ENCODE data around the gene LRRC61.

The LRRC61 gene

DNA sequence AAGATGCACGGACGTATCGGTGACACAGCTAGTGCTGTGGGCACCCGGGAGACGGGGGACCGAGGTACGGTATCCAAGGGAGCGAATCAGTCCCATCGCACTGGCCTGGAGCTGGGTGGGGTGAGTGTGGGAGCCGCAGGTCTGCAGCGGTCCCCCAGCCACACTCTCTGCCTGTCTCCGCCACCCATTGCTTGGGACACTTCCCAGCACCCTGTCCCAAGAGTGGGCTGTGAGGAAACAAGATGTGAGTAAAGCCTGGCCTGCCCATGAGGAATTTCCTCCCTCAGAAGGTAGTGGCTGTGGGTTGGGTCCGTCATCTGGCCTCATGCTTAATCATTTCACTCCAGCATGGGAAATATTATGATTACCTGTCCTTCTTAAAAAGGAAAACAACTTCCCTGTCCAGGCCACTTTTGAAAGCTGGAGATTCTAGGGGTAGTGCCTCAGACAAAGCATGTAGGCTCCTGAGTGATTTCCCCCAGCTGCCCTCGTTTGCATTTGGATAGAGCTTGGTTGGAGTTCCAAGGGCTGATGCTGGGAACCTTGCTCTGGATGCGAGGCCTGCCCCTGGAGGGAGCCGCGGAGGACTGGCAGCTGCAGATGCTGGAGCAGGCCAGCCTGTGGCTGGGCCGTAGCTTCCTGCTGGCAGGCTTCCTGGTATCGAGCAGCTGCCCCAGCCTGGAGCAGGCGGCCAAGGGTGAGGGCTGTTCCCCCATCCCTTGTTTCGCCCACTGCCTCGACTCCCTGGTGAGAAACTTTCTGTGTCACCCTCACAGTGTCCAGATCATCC, 6.4 kb downstream of the LRRC61 start:
- no peak for FAIRE-seq
- DNase-seq (ENCODE audit: insufficient read length, low spot score) = no peak

DNA sequence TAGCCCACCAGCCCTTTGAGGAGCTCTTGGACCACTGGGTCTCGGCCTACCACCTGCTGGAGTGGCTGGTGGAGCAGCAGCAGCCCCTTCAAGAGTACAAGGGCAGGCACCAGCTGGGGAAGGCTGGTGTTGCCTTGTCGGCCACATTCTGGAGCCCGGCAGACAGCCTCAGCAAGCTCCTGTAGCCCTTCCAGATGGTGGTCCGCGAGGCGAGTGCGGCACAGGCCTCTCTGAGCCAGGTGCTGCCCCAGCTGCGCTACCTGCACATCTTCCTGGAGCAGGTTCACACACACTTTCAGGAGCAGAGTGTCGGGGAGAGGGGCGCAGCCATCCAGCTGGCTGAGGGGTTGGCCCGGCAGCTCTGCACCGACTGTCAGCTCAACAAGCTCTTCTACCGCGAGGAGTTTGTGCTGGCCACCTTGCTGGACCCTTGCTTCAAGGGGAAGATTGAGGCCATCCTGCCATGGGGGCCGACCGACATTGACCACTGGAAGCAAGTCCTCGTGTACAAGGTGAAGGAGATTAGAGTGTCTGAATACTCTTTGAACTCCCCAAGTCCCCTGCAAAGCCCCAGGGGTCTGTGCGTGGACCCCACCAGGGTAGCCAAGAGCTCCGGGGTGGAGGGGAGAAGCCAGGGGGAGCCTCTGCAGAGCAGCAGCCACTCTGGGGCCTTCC, 7.2 kb downstream of the LRRC61 start:
- FAIRE-seq (no peak), DNase-seq (ENCODE audit: insufficient read length, low spot score) (no peak)

DNA sequence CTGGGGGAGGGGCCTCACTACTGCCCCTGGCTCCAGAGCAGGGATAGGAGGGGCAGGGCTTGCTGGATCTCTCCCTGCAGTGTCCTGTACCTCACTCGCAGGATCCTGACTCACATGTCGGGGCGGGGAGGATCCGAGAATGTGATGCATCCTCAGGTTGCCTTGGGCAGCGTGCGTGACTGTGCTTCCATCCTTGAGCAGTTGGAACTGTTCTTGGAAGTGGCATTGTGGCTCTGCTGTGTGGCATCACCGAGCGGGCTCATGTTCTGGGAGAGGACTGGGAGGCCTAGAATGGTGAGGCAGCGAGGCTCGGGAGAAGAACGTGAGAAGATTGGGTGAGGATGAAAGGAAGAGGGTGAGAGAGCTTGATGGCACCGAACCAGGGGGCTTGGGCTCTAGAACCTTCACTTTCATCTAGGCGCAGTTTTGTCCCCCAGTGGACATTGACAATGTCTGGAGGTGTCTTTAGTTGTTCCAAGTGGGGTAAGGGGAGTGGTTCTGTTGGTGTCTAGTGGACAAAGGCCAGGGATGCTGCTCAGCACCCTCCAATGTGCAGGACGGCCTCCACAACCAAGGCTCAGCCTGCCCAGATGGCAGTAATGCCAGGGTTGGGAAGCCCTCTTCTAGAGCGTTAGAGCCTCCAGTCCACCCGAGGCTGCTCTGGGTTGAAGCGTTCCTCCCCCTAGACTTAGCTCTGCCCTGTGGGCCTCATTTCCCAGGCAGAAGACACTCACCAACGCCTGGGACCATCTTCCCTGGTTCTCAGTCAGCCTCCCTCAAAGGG, 9.9 kb downstream of the LRRC61 start:
- FAIRE-seq = no peak

DNA sequence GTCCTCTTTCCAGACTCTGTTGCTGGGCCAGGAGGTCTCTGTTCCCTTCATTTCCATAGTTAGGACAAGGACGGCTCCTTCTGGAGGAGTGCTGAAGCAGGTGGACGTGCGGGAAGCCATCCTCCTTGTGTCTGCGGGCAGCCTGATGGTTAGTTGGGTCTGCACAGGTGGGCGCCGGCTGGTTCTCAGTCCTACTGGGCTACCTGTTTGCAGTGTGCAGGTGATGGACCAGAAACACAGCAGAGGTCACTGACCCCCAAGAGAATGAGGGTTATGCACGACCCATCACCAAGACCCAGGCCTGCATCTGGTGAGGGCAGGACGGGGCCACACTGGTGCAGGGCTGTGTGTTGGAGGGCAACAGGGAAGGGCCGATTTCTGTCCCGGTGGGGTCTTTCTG, 10.5 kb downstream of the LRRC61 start:
- no peak for FAIRE-seq
- DNase-seq (ENCODE audit: insufficient read length, low spot score) = no peak

More for the DNA sequence above, 9.9 kb downstream of the LRRC61 start:
- DNase-seq (ENCODE audit: insufficient read length, low spot score) = no peak

DNA sequence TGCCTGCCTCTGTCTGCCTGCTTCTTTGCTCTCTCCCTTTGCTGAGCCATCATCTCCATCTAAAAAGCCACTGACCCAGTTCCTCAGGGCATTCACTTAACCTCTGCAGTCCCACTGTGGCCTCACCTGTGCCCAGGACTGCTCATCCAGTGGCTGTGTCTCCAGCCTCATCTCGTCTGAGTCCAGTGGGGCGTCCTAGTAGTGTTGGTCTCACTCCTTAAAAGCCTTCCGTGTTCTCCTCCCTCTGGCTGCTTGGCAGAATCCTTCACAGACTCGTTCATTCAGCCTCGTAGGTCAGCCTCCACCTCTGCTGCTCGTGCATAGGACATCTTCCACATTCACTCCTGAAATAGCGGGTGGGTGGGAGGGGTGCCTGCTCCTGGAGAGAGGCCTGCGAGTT, 11.0 kb downstream of the LRRC61 start:
- FAIRE-seq = no peak

DNA sequence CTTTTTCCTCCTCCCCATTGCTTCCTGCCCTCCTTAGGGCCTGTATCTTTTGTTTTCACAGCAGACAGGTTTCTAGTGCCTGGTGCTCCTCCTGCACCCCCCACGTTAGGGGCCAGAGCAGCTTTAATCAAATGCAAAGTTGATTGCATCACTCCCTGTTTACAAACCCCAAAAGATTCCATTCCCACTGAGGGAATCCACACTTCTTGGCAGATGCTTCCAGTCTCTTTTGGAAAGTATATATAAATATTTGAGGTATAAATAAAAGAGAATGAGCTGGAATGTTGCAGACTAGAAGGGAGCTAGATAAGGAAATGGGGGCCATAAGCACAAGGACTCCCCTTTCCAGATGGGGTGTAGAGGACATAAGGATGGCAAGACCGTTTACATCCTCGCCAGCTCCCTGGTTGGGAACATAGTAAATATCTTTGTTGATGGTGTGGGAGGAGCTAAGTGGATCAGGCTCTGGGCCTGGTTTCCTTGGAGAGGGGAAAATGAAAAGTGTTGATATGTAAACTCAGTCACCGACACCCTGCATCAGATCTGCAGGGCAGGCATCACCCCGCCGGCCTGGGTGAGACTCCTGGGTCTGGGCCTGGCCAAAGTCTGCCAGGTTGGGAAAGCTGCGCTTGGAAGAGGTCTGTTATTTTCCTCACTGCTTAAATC, 12.1 kb downstream of the LRRC61 start:
- FAIRE-seq (no peak), DNase-seq (ENCODE audit: insufficient read length, low spot score) (no peak)

More for the DNA sequence above, 11.0 kb downstream of the LRRC61 start:
- DNase-seq (ENCODE audit: insufficient read length, low spot score) = no peak

DNA sequence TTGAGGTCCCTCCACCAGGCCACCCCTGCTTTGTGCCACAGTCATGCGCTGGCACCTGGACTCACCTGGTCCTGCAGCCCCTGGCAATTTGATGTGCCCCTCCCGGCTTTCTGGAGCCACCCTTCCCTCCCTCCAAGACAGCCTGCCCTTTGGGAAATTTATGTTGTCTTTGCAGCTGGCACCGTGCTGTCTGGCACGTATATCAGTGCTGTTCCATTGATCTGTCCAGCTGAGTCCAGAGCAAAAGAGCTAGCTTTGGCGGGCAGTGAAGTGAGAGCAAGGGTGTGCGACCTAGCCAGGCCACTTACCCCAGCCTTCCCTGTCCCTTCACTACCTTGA, 12.6 kb downstream of the LRRC61 start:
- no peak for DNase-seq (ENCODE audit: insufficient read length, low spot score)
- no peak for FAIRE-seq

DNA sequence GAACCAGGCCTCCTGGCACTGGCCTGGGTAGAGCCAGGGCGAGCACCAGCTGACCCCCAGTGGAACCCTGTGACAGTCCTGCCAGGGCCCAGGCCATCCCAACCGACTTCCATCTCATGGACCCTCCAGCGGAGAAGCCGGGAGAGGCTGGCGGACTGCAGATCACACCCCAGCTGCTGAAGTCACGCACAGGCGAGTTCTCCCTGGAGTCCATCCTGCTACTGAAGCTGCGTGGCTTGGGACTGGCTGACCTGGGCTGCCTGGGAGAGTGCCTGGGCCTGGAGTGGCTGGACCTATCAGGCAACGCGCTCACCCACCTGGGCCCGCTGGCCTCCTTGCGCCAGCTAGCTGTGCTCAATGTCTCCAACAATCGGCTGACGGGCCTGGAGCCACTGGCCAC, 13.6 kb downstream of the LRRC61 start:
- DNase-seq (ENCODE audit: insufficient read length, low spot score) = no peak
- no peak for FAIRE-seq

DNA sequence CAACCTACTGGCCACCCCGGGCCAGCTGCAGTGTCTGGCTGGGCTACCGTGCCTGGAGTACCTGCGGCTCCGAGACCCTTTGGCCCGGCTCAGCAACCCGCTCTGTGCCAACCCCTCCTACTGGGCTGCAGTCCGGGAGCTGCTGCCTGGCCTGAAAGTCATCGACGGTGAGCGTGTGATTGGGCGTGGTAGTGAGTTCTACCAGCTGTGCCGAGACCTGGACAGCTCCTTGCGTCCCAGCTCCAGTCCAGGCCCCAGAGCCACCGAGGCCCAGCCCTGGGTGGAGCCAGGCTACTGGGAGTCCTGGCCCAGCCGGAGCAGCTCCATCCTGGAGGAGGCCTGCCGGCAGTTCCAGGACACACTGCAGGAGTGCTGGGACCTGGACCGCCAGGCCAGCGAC, 14.0 kb downstream of the LRRC61 start:
- no peak for FAIRE-seq
- no peak for DNase-seq (ENCODE audit: insufficient read length, low spot score)

DNA sequence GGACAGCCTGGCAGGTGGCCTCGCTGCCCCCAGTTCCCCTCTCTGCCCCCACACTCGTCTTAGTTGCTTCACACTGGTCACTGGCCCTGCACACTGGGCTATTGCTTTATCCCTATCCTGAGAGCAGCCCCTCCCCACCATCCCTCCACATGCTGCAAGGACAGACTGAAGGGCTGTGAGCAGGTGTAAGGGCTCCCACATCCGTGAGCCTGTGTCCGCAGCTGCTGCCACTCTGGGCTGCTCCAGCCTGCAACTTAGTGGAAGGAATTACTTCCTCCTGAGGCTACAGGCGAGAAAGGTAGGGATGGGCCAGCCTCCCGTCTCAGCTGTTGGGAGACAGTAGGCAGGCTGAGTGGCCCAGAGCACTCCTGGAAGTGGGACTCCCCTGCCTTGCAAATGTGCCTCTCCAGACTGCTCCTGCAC, 14.5 kb downstream of the LRRC61 start:
- DNase-seq (ENCODE audit: insufficient read length, low spot score) = no peak
- no peak for FAIRE-seq

DNA sequence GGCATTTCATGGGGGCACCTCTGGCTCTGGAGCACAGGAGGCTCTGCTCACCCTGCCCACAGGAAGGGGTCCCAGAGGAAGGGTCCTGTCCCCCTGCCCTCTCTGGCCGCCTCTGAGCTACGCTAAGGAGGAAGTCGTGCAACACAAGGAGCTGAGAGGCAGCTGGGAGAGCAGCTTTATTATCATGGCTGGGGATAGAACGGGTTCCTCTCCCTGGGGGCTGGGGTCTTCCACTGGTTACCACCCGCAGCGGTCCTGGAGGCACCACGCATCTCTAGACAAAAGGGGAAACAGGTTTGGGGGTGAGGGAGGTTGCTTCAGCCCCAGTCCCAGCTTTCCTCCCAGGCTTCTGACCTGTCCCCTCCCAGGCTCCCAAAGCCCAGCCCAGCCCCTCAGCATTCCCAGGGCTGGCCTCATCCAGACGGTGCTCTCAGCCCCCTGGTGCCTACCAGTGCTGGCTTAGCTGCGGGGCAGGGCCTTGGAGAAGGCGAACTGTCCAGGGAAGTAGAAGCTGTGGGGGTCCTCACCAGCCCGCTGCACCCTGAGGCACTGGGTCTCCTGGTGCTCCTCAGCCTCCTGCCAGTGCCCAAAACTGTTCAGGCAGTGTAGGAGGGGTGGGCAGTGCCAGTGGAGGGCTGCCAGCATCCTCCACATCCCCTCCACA, 15.1 kb downstream of the LRRC61 start:
- FAIRE-seq = no peak
- DNase-seq (ENCODE audit: insufficient read length, low spot score) = no peak

DNA sequence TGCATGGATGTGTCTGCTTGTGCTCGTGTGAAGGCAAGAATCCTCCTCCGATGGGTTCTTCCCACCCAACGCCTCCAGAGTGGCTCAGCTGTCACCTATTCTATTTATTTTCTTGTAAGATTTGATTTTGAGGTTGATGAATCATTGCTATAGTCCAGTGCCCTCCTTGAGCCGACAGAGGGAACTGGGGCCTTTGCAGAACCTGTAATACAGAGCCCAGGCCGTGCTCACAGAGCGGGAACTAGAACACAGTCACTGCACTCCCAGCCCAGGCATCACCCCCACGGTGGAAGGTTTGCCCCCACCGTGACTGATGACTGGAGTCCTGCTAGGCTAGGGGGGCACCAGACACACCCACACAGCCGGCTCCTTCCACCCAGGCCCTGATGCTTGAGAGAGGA, 16.3 kb downstream of the LRRC61 start:
- FAIRE-seq = no peak
- DNase-seq (ENCODE audit: insufficient read length, low spot score) = no peak

DNA sequence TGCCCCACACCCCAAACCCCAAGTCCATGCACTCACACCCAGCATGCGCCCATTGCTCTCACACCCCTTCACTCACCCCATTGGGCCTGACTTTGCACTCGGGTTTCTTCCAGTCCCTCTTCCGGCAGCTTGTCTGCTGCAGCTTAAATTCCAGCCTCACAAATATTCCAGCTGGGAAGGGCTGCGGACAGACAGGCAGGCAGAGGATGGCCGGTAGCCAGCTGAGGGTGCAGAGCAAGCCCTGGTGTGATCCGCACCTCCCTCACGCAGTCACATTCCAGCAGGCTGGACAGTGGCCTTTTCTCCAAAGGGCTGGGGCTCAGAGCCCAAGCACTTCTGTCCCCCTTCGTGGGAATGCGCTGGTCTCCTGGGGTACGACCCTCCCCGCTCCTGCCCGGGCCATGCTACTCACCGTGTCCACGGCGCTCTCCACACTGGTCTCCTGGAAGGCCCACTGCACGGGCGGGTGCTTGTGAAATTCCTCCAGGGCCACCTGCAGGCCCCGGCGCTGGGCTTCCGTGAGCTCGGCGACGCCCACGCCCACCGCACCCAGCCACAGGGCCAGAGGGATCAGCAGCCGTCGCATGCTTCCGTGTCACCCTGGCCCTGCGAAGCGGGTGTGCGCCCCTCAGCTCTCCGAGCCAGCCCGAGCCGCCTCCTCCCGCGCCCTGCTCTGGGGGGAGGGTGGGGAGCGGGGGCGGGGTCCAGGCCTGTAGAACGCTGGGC, 17.0 kb downstream of the LRRC61 start:
- no peak for FAIRE-seq
- no peak for DNase-seq (ENCODE audit: insufficient read length, low spot score)

DNA sequence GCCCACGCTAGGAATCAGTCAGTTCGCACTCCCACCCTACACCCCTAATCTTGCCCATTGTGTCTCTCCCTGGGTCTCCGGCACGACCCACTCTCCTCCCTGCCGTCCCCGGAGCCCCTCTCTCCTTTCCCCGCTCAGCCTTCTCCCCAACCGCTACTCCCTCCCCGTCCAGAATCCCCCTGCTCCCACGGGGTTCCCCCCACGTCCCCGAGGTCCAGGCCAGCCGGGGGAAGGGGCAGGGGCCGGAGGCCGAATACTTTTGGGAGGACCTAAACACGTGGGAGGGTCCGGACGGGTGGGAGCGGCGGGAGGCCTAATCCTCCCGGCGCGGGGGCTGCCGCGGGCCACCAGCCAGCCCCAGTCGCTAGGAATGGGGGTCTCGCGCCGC, 17.7 kb downstream of the LRRC61 start:
- FAIRE-seq (no peak), DNase-seq (ENCODE audit: insufficient read length, low spot score) (no peak)

DNA sequence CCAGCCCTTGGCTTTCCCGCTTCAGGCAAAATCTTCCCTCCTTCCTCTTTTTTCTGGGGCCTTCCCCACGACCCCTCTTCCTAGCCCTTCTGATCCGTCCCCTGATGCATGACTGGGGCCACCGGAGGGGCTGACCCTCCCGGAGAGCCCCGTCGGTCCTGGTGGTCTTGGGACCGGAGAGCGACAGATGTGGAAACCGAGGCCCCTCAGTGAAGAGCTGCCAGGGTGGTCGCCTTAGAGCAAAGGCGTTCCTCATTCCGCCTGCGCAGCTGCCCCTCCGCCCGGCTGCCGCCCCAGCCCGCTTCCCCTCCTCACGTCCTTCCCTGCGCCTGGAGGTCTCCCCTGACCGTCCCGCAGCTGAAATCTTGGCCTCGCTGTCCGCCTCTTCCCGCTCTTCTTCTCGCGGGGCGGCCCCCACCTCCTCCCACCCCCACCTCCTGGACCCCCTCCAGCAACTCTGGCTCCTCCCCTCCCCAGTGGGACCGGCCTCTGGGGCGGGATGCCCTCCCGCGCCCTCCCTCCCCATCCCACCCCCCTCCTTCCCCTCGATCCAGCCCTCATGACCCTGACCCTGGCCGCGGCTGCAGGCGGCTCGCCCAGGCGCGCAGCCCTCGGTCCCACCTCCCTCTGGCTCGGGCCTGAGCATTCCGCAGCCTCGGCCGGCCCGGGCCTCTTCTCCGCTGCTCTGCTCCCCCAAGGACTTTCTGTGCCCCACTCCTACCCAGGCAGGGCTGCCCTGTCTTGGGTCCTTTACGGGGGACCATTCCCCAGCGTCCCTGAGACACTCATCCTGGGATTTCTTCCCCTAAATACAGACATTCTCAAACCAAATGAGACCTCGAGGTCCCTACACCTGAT, 18.3 kb downstream of the LRRC61 start, which contains the start of gene RARRES2:
TSS of gene RARRES2 (minus strand) at position 367 of the 858 bp plus-strand sequence. CDS start 1,020 bp downstream, outside the sequence.
- FAIRE-seq = no peak

DNA sequence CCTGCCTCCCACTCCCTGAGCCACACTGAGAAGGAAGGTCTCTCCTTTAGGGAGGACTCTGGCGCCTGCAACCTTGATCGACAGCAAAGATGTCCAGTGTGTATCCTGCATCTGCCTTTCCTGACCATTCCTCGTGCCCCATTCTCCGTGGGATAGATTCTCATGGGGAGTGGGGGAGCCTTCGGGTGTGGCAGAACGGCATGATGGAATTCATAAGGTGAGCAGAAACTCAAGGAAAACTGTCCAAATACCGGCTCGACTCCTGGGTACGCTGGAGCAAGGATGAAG, 18.9 kb downstream of the LRRC61 start:
- DNase-seq (ENCODE audit: insufficient read length, low spot score) (no peak), FAIRE-seq (no peak)

More for the DNA sequence above, 18.3 kb downstream of the LRRC61 start, which contains the start of gene RARRES2:
- DNase-seq (ENCODE audit: insufficient read length, low spot score) = no peak

DNA sequence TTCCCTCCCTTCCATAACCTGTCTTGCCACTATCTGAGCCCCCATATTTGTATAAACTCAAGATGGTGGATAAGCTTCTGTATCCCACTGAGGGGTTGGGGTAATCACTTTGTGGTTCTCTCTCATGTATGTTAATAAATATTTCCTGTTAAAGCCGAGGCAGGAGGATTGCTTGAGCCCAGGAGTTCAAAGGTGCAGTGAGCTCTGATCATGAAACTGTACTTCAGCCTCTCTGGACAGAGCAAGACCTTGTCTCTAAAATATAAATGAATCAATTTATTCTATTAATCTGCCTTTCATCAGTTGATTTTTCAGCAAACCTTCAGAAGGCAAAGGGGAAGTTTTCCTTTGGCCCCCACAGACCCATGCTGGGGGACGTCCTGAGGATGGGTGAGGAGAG, 20.1 kb downstream of the LRRC61 start:
- DNase-seq (ENCODE audit: insufficient read length, low spot score) (no peak), FAIRE-seq (no peak)

DNA sequence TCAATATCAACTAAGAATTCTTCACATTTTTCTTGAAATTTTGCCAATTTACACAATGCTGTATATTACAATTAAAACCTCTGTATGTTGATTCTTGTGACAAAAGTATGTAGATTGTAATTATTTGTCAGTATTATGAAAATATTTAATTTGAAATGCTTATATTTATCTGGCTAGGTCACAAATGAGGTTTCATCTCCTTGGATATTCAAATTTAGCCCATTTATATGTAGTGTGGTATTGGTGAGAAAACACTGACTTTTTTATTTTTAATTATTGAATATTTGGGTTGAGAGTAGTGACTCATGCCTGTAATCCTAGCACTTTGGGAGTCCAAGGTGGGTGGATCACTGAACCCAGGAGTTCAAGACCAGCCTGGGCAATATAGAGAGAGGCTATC, 21.1 kb downstream of the LRRC61 start:
- no peak for DNase-seq (ENCODE audit: insufficient read length, low spot score)
- no peak for FAIRE-seq

DNA sequence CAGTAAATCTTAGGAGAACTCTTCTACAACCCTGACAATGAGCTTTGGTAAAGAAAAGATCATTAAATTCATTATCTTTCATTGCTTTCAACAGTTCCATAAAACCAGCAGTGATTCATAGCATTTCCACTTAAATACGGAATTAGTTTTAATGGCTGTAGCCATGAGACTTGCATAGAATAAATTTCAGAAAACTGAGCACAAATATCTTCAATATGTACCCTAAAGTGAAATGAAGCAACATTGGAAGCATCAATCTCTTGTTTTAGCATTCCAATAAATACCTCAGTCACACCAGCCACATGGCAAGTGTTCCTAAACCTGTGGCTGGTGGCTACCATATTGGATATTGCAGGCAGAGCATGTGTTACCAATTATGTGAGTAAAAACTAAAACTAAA, 21.9 kb downstream of the LRRC61 start:
- FAIRE-seq = no peak
- no peak for DNase-seq (ENCODE audit: insufficient read length, low spot score)
